HG02840 (cell line): ENCODE results near the gene PPP2R3B.

Source experiments
- ATAC-seq: cut with Tn5 transposase; IDR thresholded peaks from one replicate; pipeline ENCODE4 v1.9.1; 2021; ENCODE audit warnings: mild to moderate bottlenecking, moderate library complexity, moderate number of reproducible peaks; ENCODE audit not compliant: unreplicated experiment, low FRiP score

The PPP2R3B gene

GRCh38 chrX:371907-372306, 14.8 kb downstream of the PPP2R3B start:
- ATAC-seq: no peak

GRCh38 chrX:370963-371745, 15.6 kb downstream of the PPP2R3B start:
- ATAC-seq: no peak

DNA sequence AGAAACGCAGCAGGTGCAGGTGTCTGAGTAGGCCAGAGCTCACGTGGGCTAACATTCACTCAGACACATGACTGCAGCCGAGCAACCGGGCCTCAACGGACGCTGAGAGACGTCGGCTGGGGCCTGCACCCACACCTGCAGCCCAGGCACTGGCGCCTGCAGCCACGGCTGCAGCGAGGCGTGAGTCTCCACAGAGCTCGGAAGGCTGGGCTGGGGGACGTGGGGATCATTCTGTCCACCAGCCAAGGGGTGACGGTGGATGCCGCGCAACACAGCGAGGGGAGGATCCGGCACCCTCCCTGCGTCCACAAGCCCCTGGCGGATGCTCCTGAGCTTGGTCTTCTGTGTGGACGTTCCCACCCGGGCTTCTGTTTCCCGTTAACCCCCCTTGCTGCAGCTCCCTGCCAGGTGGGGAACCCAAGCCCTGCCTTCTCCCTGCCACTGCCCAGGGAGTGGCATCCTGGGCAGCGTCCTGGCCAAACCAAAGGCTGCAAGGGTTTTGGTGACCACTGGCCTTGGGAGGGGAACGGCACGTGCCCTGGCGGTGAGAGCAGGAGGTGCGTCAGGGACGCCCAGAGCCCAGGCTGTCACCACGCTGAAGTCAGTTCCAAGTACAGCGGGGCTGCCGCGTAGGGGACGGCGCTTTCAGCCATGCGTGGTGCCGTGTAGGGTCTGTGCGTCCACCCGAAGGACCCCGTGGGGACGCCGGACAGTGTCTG, 16.3 kb downstream of the PPP2R3B start:
- ATAC-seq: no peak

DNA sequence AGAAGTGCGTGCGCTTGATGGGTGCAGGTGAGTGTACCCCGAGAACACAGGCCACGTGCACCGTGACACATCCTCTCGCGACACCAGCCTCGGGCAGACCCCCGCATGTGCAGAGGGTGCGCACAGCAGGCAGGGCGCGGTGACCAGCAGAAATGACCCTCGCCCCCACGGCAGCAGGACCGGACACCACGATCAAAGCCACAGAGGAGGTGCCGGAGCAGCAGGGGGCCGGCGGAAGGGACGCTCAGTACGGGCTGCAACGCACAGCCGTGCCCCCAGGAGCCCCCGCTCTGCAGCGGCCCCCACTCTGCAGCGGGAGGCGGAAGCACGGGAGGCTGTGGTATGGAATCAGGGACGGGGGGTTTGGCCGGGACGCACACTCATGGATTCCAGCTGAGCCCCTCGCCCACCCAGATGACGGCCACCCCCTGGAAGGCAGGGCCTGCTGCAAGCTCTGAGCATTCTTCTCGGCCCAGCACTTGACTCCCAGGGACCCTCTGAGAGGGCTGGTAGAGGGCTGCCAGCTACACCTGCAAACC, 17.1 kb downstream of the PPP2R3B start:
- no peak for ATAC-seq

DNA sequence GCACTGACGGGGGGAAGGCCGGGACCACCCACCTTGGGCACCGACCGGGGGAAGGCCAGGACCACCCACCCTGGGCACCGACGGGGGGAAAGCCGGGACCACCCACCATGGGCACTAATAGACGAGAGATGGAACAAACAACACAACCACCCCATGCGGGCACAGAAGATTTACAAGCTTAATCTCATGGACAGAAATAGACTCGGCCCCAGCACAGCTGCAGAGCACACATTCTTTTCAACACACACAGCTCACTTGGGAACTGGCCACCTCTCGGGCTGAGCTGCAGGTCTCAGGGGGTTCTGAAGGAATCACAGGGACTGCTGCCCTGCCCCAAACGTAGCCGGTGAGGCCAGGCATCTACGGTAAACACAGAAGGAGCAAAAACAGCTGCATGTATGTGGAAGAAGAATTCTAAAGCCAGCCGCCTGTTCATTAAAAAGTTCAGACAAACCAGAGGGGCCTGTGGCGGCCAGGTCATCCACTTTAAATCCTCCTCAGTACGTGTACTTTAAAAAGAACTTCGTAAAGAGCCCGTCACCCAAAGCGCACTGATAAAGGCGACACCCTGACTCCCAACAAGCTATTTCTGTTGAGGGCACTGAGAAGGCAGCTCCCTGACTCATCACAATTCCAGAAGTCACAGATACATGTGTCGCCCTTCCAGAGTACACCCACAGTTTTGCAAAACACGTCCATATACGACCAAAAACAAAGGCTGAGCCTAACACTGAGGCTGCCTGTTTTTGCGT, 17.7 kb downstream of the PPP2R3B start:
- ATAC-seq: no peak

- no peak for ATAC-seq
Observed at GRCh38 chrX:367866-368265, 18.8 kb downstream of the PPP2R3B start.

GRCh38 chrX:367349-367748, 19.4 kb downstream of the PPP2R3B start:
- ATAC-seq: no peak

- no peak for ATAC-seq
Observed at GRCh38 chrX:363621-364375, 22.9 kb downstream of the PPP2R3B start.

GRCh38 chrX:362937-363620, 23.6 kb downstream of the PPP2R3B start:
- ATAC-seq: no peak

DNA sequence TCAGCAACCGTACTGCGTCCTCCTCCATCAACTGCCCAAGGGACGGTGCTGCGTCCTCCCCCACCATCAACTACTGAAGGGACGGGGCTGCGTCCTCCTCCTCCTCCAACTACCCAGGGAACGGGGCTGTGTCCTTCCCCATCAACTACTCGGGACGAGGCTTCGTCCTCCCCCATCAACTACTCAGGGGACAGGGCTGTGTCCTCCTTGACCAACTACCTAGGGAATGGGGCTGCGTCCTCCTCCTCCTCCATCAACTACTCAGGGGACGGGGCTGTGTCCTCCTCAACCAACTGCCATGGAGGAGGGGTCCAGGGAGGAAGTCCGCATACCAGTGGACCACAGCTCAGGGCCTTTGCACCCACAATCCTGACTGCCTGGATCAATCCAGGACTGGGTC, 24.4 kb downstream of the PPP2R3B start:
- ATAC-seq: no peak

DNA sequence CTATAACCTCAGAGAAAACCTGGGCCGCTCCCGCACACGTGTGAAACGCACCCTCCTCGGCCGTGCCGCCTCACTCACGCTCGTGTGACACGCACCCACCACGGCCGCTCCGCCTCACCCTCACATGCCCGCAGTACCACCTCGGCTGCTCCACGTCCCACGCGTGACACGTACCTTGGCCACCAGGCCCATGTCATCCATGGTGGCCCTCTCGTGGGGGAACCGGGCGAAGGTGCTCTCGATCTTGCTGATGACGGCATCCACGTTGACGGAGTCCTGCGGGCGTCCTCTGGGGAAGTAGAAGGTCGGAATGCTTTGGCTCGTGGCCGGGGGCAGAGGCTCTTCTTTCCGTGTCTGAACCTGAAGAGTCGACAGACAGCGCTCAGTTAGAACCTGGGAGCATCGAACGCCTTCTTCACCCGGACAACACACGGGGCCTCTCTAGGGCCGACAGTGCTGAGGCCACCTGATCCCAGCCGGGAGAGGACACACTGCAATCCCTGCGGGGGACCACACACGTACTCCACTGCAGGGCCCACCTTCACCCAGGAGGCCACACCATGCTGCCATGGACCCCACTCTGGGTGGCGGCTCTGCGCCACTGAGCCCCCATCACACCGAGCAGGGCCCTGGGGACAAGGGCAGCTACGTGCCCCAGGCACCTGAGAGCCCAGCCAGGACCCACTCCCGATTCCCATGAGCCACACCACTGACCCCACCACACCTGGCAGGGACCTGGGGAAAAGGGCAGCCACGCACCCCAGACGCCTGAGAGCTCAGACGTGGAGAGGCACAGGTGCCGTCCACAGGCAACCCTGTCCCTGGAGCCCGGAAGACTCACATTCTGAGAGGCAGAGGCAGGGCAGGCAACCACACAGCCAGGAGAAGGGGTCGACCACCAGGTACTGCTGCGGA, 25.2 kb downstream of the PPP2R3B start:
- no peak for ATAC-seq

DNA sequence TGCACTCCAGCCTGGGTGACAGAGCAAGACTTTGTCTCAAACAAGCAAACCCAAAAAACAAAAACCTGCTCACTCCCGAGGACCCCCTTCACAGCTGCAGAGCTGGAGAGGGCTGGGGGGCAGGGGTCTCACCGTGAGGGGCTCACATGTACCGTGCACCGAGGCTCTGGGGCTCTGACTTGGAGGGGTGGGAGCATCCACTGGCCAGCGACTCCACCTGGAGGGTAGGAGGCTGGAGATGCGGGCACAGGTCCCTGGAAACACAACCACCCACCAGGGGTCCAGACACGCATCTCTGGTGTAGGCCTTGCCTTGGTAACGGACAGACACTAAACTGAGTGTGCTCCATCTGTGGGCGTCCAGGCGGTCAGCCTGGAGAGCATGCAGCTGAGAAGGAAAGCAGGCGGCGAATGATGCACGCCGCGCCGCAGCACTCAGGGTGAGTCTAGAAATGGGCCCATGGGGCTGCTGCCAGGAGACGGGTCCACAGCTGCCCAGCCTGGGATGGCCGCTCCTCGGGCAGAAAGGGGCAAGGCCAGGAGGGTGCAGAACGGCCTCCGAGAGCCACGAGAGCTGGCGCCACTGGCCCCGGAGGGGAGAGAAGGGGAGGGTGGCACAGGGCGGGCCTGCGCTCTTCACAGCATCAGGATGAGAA, 26.1 kb downstream of the PPP2R3B start:
- ATAC-seq: no peak

- no peak for ATAC-seq
Observed at GRCh38 chrX:358651-359143, 28.0 kb downstream of the PPP2R3B start.

GRCh38 chrX:357693-358471, 28.8 kb downstream of the PPP2R3B start:
- no peak for ATAC-seq

DNA sequence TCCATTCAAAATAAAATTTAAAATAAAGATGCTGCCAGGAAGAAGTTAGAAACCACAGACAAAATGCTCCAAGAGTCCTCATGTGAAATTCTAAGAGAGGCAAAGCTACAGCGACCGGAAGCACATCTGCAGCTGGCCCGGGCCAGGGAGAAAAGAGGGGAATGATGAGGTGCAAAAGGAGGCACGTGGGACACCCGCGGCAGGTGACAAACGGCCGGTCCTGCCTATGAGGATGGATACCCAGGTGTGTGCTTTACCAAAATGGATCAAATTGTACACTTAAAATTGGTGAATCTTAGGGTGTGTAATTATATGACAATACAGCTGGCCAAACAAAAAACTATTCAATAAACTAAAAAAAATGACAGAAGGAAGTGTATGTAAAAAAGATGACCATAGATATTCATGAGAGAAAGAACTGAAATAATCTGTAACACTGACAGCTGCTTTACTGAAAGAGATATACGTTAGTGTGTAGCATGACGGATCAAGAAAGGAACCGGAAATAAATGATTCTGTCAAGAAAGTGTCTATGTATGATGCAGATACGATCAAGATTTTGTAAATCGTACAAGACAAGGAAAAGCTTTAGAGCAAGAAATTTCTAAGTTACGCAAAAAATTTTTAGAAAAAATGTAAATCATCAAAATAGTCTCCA, 29.5 kb downstream of the PPP2R3B start:
- no peak for ATAC-seq

DNA sequence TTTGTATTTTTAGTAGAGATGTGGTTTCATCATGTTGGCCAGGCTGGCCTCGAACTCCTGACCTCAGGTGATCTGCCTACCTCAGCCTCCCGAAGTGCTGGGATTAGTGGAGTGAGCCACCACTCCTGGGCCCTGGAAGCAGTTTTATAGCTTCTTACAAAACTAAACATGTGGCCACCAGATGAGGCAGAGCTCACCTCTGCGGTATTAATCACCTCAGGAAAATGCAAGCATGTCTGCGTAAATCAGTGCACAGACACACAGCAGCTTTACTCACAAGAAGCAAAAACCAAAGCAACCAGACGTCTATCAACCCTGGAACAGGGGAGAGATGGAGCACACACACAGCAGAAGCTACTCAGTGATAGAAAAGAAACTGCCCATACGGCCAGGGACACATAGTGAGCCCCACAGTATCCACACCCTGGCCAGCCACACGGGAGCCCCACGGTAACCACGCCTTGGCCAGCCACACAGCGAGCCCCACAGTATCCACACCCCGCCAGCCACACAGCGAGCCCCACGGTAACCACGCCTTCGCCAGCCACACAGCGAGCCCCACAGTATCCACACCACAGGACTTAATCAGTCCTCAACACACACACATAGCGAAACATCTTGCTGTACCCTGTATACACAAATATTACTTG, 30.2 kb downstream of the PPP2R3B start:
- no peak for ATAC-seq
